Left ventricle myocardium inferior (tissue), 1 donor: ENCODE data around the gene HNRNPH3. TPM values are rescaled to one million over a fixed set of nuclear protein-coding genes. Genes with fewer than 3 reads are reported as not detected.
A peak's percentile ranks its signal among the peaks of the same experiment; 100 is the strongest.

Experiments used
- DNase-seq: peaks from one replicate; pipeline ENCODE4 v3.0.0-alpha.2; 2020
- H3K27ac ChIP-seq: fragments of 200-600 bp; replicated peaks from 2 replicates; pipeline ENCODE4 v1.8.0; 2021
- H3K27me3 ChIP-seq: fragments of 200-600 bp; 2 replicates; pipeline ENCODE4 v1.8.0; 2021; ENCODE audit warnings: low read depth
- H3K36me3 ChIP-seq: fragments of 200-600 bp; 2 replicates; pipeline ENCODE4 v1.8.0; 2021
- H3K4me1 ChIP-seq: fragments of 200-600 bp; 2 replicates; pipeline ENCODE4 v1.8.0; 2021
- H3K4me3 ChIP-seq: fragments of 200-600 bp; 2 replicates; pipeline ENCODE4 v1.8.0; 2021; ENCODE audit warnings: mild to moderate bottlenecking, moderate library complexity
- H3K9me3 ChIP-seq: fragments of 200-600 bp; replicated peaks from 2 replicates; pipeline ENCODE4 v1.8.0; 2021
- CTCF ChIP-seq: fragments of 200-600 bp; IDR thresholded peaks from 2 replicates; pipeline ENCODE4 v1.8.0; 2021; ENCODE audit warnings: antibody characterized with exemption, mild to moderate bottlenecking, borderline replicate concordance
- intact Hi-C: fragments of 100-400 bp; cut with micrococcal nuclease; formaldehyde crosslinking; loops from one replicate; pipeline ENCODE4 v1.11.0; 2022
- total RNA-seq: library from RNA; stranded (reverse); fragmentation: NEBNext Ultra II Directional; extraction: Animal tissue kit (Norgen Biotek cat#: 25700); gene quantifications from one replicate; pipeline ENCODE4 v1.2.1, GENCODE V29; 2021
- donor health status: DM: no; HTN: yes; CAD: no; lungs with severe emphysema.

Gene HNRNPH3
- total RNA-seq, 1 donor from 2014 or later = 138 TPM

- Histone ChIP-seq H3K9me3 (no peaks in the 10 kb centered on the region), H3K27me3 (no peaks in the 10 kb centered on the region), H3K4me3 (no peak overlapping the region), H3K4me1 (peaks cover 6% of the 10 kb centered on the region), H3K36me3 (no peaks in the 10 kb centered on the region), H3K27ac (no peak overlapping the region)
- intact Hi-C loops = no loop called here
- no peak for TF ChIP-seq CTCF
- no peak for DNase-seq
These were observed 34.8 kb upstream of the HNRNPH3 start for GRCh38 chr10:68296843-68297663.

DNA sequence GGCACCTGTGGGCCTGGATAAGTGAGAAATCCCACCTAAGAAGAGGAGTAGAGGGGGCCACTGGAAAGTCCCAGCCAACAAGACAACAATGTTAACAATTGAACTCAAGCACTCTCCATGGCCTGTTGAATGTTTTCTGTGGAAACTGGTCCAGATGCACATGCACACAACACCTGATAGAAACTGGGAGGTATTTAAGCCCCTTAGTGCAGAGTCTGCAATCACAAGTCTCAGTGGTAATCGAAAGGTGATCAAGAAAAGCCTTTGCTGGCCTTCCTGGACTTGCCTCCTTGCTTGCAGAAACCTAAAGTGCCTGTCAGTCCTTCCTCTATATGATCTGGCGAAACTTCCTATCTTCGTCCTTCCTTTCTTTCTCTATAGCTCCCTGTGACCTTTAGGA is 30.6 kb upstream of the HNRNPH3 start:
- H3K4me1 ChIP-seq = peaks cover 6% of the 10 kb centered on the region
- intact Hi-C loops = loop anchor here (10.0 kb wide), 1 partner anchor 86 kb away; no protein-coding TSS in a partner anchor
- H3K27ac ChIP-seq = no peak overlapping the region

GRCh38 chr10:68301790-68302502 is 29.9 kb upstream of the HNRNPH3 start:
- intact Hi-C loops = loop anchor here (10.0 kb wide), 1 partner anchor 87 kb away; no protein-coding TSS in a partner anchor
- H3K4me3 ChIP-seq = no peak overlapping the region
- peak; percentile 70 for TF ChIP-seq CTCF

More for the DNA sequence above, 30.6 kb upstream of the HNRNPH3 start:
- no peaks in the 10 kb centered on the region for H3K36me3 ChIP-seq
- TF ChIP-seq CTCF = no peak
- H3K4me3 ChIP-seq = no peak overlapping the region
- H3K9me3 ChIP-seq = no peaks in the 10 kb centered on the region
- no peaks in the 10 kb centered on the region for H3K27me3 ChIP-seq
- DNase-seq = no peak

GRCh38 chr10:68302503-68302823 is 29.4 kb upstream of the HNRNPH3 start:
- H3K4me1 ChIP-seq = peaks cover 6% of the 10 kb centered on the region
- intact Hi-C loops = loop anchor here (10.0 kb wide), 1 partner anchor 88 kb away; no protein-coding TSS in a partner anchor
- H3K36me3 ChIP-seq = no peaks in the 10 kb centered on the region
- no peak for TF ChIP-seq CTCF
- no peak overlapping the region for H3K27ac ChIP-seq
- H3K9me3 ChIP-seq = no peaks in the 10 kb centered on the region
- no peak overlapping the region for H3K4me3 ChIP-seq
- no peaks in the 10 kb centered on the region for H3K27me3 ChIP-seq
- DNase-seq = no peak

More at GRCh38 chr10:68301790-68302502, 29.9 kb upstream of the HNRNPH3 start:
- Histone ChIP-seq H3K4me1 (peaks cover 6% of the 10 kb centered on the region), H3K27me3 (no peaks in the 10 kb centered on the region), H3K27ac (no peak overlapping the region), H3K9me3 (no peaks in the 10 kb centered on the region), H3K36me3 (no peaks in the 10 kb centered on the region)
- DNase-seq = no peak

GRCh38 chr10:68302871-68303270 is 29.0 kb upstream of the HNRNPH3 start:
- no peaks in the 10 kb centered on the region for H3K9me3 ChIP-seq
- no peak for TF ChIP-seq CTCF
- DNase-seq = no peak
- H3K27ac ChIP-seq = no peak overlapping the region
- H3K4me1 ChIP-seq = peaks cover 6% of the 10 kb centered on the region
- intact Hi-C loops = loop anchor here (10.0 kb wide), 1 partner anchor 88 kb away; no protein-coding TSS in a partner anchor
- no peak overlapping the region for H3K4me3 ChIP-seq
- no peaks in the 10 kb centered on the region for H3K27me3 ChIP-seq
- H3K36me3 ChIP-seq = no peaks in the 10 kb centered on the region
